ENCODE data around the gene PSD4.
A peak's percentile ranks its signal among the peaks of the same experiment; 100 is the strongest.

The PSD4 gene

DNA sequence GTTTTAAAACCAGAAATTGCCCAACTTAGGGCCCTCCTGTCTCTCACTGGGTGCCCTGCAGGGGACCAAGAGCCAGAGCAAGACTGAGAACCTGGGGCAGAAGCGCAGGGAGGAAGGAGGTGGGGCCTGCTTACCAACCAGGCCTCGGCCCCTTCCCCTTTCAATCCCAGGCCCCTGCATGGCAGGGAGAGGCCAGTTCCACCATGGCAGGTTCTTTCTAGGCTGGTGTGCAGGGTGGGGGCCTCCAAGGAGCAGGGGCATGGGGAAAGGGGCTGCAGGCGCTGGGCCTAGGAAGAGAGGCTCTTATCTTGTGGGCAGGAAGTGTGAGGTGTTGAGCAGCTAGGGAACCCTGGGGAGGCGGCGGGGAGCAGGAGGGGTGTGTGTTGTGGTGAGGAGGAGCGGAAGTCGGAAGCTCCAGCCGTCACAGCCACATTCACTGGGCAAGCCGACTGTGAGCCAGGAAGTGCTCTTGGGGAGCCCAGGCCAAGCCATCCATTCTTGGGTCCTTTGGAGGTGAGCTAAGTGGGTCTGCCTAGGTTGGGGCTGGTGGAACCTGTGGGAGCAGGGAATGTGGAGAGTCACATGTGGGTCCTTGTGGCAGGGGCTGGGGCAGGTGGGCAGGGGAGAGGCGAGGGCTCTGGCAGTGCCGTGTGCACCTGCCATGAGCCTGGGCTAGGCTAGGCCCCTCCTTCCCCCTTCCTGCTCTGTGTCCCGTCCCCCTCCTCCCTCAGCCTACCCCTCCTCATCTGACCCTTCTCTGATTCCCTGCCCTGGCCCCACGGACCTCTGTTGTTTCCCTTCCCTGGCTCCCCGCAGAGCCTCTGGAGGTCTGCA is at the start of gene PSD4:
TSS of gene PSD4 (plus strand) at position 430 of the 834 bp plus-strand sequence. CDS start 8,486 bp downstream, outside the sequence.
- peak; percentile 63 for DNase-seq

GRCh38 chr2:113124181-113124961 is 49.4 kb upstream of the PSD4 start:
- no peak for DNase-seq

GRCh38 chr2:113124984-113125855 is 48.6 kb upstream of the PSD4 start:
- no peak for DNase-seq

DNA sequence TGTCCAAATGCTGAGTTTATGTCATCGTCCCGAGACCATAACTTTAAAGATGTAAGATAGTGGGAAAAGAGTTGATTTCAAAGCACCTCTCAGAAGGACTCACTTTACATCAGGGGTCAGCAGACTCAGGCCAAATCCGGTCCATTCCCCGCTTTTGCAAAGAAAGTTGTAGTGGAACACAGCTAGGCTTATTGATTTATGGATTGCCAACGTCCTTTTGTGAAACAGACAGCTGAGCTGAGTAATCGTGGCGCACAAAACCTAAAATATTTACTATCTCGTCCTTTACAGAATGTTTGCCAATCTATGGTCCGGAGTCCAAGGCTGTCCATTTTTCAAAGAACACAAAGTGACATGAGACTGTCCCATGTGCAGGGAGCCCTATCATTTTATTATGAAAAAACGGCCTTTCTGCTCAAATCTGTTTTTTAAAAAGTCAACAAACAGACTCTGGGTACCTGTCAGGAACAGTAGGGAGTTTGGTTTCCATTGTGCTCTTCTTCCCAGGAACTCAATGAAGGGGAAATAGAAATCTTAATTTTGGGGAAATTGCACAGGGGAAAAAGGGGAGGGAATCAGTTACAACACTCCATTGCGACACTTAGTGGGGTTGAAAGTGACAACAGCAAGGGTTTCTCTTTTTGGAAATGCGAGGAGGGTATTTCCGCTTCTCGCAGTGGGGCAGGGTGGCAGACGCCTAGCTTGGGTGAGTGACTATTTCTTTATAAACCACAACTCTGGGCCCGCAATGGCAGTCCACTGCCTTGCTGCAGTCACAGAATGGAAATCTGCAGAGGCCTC is 46.7 kb upstream of the PSD4 start, which contains the start of gene IL1RN:
TSS of gene IL1RN (plus strand) at position 754 of the 801 bp plus-strand sequence. CDS start at position 781, 27 bp downstream.
- no peak for DNase-seq

DNA sequence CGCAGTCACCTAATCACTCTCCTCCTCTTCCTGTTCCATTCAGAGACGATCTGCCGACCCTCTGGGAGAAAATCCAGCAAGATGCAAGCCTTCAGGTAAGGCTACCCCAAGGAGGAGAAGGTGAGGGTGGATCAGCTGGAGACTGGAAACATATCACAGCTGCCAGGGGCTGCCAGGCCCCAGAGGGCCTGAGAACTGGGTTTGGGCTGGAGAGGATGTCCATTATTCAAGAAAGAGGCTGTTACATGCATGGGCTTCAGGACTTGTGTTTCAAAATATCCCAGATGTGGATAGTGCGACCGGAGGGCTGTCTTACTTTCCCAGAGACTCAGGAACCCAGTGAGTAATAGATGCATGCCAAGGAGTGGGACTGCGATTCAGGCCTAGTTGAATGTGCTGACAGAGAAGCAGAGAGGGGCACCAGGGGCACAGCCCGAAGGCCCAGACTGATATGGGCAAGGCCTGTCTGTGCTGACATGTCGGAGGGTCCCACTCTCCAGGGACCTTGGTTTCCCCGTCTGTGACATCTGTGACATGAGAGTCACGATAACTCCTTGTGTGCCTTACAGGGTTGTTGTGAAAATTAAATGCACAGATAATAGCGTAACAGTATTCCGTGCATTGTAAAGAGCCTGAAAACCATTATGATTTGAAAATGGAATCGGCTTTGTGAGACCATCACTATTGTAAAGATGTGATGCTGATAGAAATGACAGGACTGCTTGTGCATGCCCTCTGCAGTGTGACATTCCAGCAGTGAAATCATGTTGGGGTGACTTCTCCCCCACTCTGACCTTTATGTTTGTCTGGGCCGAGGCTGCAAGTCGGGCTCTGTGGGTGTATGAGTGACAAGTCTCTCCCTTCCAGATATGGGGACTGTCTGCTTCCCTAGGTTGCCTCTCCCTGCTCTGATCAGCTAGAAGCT is 45.9 kb upstream of the PSD4 start:
- no peak for DNase-seq

DNA sequence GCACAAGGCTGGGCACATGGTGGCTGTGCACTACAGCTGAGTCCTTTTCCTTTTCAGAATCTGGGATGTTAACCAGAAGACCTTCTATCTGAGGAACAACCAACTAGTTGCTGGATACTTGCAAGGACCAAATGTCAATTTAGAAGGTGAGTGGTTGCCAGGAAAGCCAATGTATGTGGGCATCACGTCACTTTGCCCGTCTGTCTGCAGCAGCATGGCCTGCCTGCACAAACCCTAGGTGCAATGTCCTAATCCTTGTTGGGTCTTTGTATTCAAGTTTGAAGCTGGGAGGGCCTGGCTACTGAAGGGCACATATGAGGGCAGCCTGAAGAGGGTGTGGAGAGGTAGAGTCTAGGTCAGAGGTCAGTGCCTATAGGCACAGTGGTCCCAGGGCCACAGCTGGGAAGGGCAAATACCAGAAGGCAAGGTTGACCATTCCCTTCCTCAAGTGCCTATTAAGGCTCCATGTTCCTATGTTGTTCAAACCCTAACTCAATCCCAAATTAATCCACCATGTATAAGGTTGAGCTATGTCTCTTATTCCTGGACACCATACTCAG is 44.2 kb upstream of the PSD4 start:
- DNase-seq = no peak

DNA sequence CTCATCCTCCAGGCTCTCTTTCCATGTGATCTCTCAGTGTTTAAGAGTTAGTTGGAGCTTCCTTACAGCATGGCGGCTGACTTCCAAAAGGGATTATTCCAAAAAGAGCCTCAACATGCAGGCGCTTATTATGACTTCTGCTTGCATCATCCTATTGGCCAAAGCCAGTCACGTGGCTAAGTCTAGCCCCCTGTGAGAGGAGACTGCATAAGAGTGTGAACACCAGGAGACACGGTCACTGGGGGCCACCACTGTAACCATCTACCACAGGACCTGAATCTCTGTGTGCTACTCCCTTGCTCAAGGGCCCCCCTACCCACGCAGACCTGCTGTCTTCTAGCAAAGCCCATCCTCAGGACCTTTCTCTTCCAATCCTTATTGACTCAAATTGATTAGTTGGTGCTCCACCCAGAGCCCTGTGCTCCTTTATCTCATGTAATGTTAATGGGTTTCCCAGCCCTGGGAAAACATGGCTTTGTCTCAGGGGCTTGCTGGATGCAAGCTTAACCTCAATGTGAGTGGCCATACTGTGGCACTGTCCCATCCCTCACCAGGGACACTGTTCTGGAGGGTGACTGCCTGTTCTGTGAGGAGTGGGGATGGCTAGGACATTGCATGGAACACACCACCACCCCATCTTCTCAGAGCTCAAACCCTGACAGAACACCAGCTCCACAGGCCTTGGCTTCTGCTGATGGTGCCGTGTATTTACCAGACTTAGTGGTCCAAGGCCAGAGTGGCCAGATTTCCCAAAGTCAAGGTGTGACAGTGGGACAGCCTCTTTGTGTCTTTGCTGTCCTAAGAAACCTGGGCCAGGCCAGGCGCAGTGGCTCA is 42.2 kb upstream of the PSD4 start:
- DNase-seq = no peak

GRCh38 chr2:113132414-113133021 is 41.3 kb upstream of the PSD4 start:
- no peak for DNase-seq

- no peak for DNase-seq
These were observed 39.8 kb upstream of the PSD4 start for GRCh38 chr2:113133704-113134598.

DNA sequence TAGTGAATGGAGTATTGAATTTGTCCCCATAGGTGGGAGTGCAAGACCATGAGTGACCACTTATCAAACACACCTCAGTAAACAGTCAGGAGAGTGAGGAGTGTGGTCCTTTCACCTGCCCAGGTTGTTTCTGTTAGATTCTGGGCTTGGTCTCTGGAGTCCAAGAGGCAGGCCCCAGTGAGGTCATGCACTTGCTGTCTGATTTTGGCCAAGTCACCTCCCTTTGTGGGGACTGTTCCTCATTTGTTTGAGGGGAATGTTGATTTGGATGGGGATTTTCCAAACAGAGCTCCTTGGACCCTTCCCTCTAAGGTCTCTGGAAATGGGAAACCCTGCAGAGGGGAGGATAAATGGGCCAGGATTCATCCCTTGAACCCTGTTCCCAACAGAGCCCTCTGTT is 39.1 kb upstream of the PSD4 start:
- no peak for DNase-seq

DNA sequence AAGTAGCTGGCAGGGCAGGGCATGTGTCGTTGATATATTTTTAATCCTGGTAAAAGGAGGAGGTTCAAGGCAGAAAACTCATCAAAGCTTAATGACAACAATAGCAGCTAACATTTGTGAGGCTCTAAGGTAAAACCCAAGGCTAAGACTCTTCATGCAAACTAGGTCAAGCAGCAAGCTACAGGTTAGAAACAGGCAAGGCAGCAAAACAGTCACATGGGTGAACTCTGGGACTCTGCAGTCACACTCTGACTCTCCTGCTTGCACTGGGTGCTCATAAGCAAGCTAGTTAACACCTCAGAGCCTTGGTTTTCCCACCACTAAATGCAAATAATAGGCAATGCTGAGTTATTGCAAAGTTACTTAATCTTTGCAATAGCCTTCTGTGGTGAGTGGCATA is 38.5 kb upstream of the PSD4 start:
- no peak for DNase-seq

DNA sequence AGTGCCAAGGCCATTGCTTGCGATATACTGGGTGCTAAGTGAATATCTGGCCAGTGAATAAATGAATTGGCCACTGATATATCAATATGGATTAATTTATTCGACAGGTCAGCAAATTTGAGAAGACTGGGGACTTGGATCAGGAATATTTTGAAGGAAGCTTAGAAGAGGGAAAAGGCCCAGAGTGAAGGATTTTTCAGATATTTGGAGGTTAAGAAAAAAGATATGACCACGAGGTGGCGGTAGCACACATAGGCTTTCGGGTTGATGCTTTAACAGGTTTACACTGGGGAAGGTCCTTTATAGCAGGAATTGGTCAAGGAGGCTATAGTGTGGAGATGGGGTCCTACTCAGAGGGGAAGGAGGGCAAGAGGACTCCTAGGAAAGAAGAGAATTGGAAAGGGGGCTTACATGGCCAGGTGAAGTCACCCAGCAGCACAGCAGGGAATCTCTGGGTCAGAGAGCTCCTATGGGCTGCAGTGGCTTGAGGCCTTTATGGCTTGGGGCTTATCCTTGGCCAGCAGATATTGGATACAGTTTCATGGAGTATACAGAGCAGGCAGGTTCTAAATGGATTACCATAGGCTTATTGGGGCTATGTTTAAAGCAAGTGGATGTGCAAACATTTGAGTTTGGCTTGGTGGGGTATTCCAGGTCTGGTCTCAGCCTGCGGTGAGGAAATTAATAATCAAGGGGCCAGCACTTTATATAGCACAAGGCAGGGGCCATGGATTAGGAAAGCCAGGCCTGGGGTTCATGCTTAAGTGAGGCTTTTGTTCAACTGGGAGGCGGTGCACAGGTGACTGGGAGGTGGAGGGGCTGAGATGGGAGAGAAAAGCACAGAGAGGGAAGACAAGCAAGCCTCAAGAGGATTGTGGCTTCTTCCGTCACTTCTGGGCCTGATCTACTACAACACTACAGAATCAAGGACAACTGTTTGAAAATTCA is 36.7 kb upstream of the PSD4 start:
- DNase-seq = no peak

GRCh38 chr2:113137827-113138226 is 35.9 kb upstream of the PSD4 start:
- no peak for DNase-seq

DNA sequence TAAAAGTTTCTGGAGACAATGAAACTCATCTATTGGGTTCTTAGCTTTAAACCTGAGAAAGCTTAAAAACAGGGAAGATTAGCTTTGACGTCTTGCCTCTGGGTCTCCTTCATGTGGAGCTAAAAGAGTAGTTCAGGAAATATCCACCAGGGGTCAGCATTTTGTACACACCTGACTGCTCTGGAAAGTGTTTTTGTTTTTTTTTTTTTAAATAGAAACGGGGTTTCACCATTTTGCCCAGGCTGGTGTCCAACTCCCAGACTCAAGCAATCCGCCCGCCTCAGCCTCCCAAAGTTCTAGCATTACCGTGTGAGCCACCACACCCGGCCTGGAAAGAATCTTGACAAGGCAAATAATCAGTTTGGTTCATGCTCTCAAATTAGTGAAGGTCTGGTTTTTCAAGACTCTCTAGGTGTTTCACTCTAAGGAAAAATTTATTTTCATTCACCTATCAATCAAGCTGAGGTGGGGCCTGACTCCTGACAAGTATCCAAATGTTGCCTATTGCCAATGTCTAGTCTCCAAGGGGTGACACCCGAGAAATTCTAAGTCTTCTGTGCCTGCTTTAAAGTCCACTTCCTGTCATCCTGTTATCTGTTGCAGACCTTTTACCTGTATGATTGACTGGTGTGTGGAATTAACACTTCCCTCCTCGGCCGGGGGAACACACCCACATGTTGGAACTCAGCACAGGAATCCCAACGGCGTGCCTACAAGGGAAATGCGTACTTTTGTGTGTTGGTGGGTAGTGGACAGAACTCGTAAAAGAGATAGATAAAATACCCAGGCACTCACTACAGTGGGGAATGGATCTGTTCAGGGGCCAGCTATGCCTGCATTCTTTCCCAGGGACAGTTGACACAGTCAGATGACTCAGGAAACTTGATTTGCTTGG is 35.1 kb upstream of the PSD4 start:
- no peak for DNase-seq

- no peak for DNase-seq
These were observed 32.3 kb upstream of the PSD4 start for GRCh38 chr2:113141451-113141850.

GRCh38 chr2:113142290-113142689 is 31.5 kb upstream of the PSD4 start:
- DNase-seq = no peak
